DMS153 (cell line): ENCODE data around the gene DMRTC2.

Source experiments
- DNase-seq: peaks from one replicate; lab custom pipeline; 2025; lab: John Stamatoyannopoulos, UW

Gene DMRTC2

GRCh38 chr19:41847351-41848105, 2.7 kb downstream of the DMRTC2 start:
- DNase-seq, result no peak

GRCh38 chr19:41848666-41849065, 3.8 kb downstream of the DMRTC2 start:
- no peak for DNase-seq

DNA sequence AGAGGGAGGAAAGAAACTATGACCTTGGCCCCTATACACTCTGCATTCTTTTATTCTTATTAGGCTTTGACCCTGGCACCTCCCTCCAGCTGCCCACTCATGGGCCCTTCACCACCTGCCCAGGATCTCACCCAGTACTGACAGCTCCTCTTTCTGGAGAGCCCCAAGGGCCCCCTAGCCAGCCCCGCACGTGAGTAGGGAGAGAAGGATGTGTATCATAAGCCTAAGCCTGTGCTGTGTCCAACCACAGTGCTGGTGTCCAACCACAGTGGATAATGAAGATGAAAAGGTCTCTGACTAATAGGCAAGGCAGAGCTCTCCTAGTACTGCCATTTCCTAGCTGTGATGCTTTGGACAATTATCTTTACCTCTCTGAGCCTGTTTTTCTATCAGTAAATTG, 4.2 kb downstream of the DMRTC2 start:
- DNase-seq, result no peak

DNA sequence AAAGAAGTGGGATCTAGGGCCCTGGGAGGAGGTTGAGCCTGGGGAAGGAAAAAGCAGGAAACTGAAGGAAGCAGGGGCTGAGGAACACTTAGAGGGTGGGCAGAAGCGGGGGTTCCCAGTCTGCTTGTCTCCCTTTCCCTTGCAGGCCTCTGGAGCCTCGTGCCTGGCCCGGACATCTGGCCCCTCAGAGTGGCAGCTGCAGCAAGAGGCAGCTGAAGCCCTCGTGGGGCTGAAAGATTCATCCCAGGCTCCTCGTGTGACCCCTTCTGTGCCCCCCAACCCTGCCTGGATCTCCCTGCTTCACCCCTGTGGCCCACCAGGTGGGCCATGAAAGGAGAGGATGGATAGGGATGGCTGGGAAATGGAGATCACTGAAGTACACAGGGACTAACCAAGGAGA, 5.5 kb downstream of the DMRTC2 start:
- DNase-seq, result no peak

GRCh38 chr19:41851456-41851855, 6.6 kb downstream of the DMRTC2 start:
- no peak for DNase-seq

- no peak for DNase-seq
Observed at GRCh38 chr19:41853344-41853743, 8.5 kb downstream of the DMRTC2 start.

DNA sequence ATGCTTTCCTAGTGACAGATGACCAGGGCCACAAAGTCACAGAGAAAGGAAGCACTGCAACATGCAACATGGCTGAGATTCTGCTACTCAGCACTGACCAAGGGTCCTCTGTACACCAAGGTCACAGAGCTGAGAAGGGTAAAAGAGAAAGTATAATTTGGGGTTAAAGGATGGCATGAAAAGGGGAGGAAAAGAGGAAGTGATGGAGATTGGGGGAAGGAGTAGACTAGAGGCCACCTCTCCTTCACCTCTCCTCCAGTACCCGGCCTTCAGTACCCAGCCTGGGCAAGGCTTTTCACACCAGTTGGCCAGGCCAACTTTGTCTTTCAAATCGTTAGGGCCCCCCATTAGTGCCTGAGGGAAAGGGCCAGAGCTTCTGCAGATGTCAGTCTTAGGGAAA, 8.9 kb downstream of the DMRTC2 start:
- no peak for DNase-seq

DNA sequence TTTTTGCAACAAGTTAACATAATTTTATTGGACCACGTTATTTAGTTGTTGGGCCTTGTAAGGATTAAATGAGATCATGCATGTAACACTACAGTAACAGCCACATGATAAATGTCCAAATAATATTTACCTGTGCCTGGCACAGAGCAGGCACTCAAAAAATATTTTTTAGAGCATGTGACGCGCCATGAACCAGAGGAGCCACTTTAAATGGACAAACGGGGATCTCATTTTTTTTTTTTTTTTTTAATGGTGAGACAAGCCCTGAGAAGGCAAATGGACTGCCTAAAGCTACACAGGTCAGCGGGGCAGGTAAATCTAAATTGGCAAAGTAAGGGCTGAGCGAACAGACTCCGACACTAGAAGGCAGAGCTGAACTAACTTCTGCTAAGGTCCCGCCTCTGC, 14.4 kb downstream of the DMRTC2 start:
- DNase-seq, result no peak

GRCh38 chr19:41859618-41860418, 15.0 kb downstream of the DMRTC2 start, which contains the start of gene RPS19:
Gene RPS19, plus strand, starts transcription at chr19:41860255. Its CDS starts 520 bp downstream, at chr19:41860775.
- DNase-seq, result peak; percentile 99

- no peak for DNase-seq
Observed at GRCh38 chr19:41860419-41861115, 15.7 kb downstream of the DMRTC2 start.

DNA sequence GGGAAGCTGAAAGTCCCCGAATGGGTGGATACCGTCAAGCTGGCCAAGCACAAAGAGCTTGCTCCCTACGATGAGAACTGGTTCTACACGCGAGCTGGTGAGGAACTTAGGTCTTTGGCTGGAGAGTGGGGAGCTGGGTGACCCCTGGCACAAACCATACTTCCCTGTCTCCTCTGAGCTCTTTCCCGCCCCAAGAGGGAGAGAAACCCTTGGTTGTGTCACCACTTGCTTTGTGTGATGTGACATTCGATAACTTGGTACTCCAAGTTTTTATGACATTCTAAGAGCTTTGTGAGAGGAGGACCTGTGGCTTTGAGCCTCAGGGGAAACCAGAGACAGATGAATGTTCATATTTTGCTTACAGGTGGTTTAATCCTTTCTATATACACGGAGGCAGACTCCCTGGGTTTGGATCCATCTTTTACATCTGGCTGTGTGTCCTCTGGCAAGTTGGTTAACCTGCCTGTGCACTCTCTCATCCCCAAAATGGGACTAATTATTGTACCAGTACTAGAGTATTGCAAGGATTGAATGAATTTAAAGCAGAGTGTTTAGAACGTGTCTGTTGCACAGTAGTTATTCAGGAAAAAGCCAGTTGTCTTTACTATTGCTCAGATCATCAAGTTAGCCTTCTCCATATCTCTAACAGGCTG, 16.4 kb downstream of the DMRTC2 start:
- DNase-seq, result no peak

DNA sequence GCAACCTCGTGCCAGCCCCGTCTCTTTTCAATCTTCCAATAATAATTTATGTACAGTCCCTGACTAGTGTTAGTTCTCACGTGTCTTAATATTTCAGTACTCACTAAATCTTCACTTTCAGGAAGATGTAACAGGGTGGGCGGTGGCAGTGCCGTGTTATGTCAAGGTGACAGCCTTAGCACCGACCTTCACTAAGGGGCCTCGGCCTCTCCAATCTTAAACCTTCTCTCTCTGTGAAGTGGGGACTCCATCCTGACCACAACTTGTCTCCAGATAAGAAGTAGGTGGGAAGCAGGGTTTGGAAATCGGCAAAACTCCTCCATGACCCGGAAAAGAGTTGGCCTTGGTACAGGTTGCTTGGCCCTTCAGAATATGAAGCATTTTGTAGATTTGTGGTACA, 17.0 kb downstream of the DMRTC2 start:
- no peak for DNase-seq

- DNase-seq, result no peak
Observed at GRCh38 chr19:41862445-41862986, 17.7 kb downstream of the DMRTC2 start.

DNA sequence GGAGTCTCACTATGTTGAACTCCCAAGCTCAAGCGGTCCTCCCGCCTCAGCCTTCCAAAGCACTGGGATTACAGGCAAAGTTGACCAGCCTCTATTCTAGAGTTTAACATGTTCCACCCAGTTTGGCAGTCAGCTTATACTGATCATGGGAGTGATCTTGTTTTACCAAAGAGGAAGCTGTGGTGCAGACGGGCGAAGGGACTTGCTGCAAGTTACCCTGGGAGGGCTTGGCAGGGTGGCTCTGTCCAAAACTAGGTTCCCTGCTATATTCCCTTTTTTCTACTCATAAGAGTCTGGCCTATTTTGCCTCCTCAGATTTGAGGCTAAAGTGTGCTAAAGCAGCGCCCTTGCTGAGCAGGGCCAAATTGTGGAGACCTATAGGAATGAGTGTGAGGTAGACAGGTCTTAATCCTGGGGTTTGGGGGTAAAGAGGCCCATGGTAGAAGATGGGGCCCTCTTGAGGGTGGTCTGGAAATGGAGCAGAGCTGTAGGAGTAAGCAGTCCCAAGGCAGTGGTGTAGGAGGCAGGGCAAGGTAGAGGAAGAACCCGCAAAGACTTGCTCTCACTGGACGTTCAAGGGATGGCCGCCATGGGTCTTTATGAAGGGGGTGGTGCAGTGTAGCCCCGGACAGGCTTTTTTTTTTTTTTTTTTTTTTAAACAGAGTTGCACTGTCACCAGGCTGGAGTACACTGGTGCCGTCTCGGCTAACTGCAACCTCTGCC, 18.5 kb downstream of the DMRTC2 start:
- DNase-seq, result no peak

DNA sequence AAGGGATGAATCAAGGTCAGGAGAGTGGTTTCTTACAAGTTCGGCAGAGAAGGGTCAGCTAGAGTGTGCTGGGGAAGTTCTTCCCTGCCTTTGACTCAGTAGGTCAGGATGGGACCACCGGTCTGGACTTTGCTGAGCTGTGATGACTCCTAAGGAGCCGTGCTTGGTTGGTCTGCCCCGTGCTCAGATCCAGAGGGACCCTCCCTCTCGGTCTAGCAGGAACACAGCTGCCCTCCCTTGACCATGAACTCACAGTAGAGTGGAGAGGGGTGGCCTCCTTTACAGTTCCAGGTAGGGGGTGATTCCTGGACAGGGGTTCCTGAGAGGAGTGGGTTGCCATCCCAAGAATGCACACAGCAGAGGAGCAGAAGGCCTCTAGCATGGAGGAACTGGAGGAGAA, 19.5 kb downstream of the DMRTC2 start:
- DNase-seq, result no peak

- DNase-seq, result no peak
Observed at GRCh38 chr19:41866284-41866683, 21.4 kb downstream of the DMRTC2 start.

GRCh38 chr19:41868120-41868988, 23.5 kb downstream of the DMRTC2 start:
- DNase-seq, result no peak

- DNase-seq, result no peak
Observed at GRCh38 chr19:41868989-41869300, 24.1 kb downstream of the DMRTC2 start.

DNA sequence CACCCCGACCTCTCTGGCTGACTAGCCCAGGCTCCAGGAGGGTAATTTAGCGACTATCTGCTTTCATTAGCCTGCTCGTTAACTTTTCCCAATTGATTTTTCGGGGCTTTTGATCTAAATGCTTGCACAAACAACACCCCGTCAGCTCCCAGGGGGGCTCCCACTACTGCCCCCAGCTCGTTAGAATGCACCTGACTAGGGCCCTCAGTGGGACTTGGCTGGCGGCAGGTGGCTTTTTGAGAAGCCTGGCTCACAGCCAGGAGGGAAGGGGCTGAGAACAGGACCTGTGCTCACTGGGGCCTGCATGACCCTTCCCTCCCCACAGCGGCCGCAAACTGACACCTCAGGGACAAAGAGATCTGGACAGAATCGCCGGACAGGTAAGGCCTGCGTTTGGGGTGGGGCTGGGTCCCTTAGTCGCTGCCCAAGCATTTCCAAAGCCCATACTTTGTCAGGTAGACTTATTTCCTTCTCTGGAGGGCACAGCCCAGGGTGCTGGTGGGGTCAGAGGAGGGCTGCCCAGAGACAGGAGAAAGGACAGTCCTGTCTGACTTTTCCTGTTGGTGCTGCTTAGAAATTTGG, 24.6 kb downstream of the DMRTC2 start:
- no peak for DNase-seq

DNA sequence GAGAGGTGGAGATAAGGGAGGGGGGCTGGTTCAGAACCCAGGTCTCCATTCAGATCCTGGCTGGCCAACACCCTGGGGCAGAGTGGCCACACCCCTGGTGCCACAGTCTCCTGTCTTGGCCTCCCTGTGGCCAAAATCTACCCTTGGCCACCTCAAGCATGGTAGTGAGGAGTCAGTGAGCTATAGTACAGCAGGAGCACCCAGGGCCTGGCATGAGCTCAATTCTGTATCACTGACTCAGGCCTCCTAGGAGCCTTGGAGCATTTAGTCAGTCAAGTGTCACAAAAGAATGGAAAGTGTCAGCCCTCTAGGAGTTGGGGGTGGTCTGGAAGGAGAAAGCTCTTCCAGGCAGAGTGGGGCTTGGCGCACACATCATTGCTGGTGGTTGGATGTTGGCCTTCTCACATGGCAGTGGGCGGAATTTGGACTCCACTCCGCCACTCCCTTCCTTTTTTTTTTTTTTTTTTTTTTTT, 25.6 kb downstream of the DMRTC2 start:
- DNase-seq, result no peak
